Keratinocyte (primary cell): Measurements from ENCODE around the gene ULK2.

Experiments used
- CTCF ChIP-seq, 3 experiments: IDR thresholded peaks in 1 of 3; conservative IDR thresholded peaks in 1 of 3; optimal IDR thresholded peaks in 1 of 3; 2 replicates in 2 of 3; 3 replicates in 1 of 3; pipeline versions ENCODE3 to v1.5.1; 2011; ENCODE audit warnings: low read length in 3 of 3, mild to moderate bottlenecking in 3 of 3, moderate library complexity in 2 of 3, control low read depth in 1 of 3, inconsistent platforms in 1 of 3; ENCODE audit not compliant: insufficient read depth in 2 of 3; ENCODE audit errors: extremely low read depth in 1 of 3
- EZH2 ChIP-seq: IDR thresholded peaks from one replicate; pipeline ENCODE4 v1.6.1; 2012; ENCODE audit warnings: inconsistent platforms, mild to moderate bottlenecking, low read length, moderate library complexity

DNA sequence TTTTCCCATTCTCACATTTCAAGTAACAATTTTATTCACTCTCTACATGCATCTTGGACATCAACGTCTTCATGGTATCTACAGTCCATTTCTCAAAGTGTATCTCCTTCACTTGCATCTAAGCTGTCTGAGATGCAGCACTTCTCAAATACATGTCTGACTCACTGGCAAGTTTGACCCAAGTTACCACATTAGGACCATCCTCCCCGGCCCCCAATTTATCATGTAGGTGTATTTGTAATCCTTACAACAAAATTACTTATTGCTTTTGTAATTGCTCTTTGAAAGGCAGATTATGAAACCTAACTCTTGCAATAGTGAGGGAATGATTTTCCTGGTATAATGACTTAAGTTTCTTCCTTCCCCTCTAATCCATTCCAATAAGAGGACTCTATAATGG, 28.9 kb upstream of the ULK2 start:
- TF ChIP-seq CTCF (optimal IDR thresholded peaks at IDR 0.05 in 1 of 3, IDR thresholded peaks at IDR 0.05 in 1 of 3, conservative IDR thresholded peaks at IDR 0.05 in 1 of 3; ENCODE audit: extremely low read depth in 1 of 3, insufficient read depth in 2 of 3, low read length in 3 of 3) (no peak), EZH2 (no peak)
